Stimulated activated CD4-positive, alpha-beta T cell treated with anti-CD3 and anti-CD28 coated beads, Interleukin-15, amount 100 ng/mL, for 1 hour (primary cell): ENCODE results near the gene RTKN.
"Not testable (repeated sequence)": the region's sequence is repeated elsewhere in the genome, so short reads cannot be mapped to it uniquely, and the experiment has no call there.

ENCODE experiments used
- DNase-seq, 2 donors: peaks; one replicate each; pipeline ENCODE4 v3.0.0-alpha.2; 2020; ENCODE audit warnings: low read depth in 1 of 2, low spot score in 1 of 2

Gene RTKN

DNA sequence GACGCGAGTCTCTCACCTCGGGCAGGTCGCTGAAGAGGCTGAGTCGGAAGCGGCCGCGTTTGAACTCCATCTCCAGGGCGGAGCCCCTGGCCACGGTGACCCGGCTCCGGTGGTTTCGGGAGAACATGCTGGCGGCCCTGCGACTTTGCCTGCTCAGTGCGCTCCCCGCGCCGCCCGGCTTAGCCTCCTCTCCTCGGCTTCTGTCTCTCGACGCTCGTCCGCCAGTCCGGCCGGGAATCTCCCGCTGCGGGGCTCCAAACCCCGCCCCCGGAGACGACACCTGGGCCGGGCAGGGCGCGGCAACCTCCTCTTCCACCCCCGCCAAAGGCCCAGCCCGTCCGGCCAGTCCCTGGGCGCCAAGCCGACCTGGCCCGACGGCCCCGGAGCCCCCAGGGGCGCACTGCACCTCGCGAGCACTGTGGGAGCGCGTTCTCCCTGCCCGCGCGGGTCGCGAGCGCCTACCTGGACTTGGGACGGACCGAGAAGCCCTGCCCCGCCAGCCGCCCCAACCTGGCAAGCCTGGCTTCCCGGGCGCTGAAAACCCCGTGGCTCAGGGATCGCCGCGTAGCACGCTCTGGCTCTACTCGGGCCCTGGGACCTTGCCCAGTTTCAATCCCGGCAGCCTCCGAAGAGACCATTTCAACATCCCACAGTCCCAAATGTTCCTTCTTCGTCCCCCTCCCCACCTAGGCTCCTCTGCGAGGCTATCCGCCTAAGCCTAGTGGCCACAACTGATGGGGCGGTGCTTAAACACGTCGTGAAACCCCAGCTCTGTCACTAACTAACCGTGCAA, at the start of gene RTKN:
TSS of gene RTKN (minus strand) at position 248 of the 793 bp plus-strand sequence. CDS start at position 127, 121 bp downstream.
- DNase-seq = no peak

- DNase-seq = no peak
These were observed 48.2 kb upstream of the RTKN start for GRCh38 chr2:74489906-74490305.

GRCh38 chr2:74488643-74489481, 47.1 kb upstream of the RTKN start:
- DNase-seq = no peak

DNA sequence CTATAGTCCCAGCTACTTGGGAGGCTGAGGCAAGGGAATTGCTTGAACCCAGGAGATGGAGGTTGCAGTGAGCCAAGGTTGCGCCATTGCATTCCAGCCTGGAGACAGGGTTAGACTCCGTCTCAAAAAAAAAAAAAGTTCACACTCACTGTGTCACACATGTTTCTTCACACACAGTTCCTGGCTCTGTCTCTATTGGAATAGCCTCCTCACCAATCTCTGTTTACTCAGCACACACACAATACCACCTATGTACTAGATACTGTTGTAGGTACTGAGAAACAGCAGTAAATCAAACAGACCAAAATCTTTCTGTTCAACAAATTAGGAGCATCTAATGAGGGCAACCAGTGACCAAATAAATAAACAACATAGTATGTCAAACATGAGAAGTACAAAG, 44.4 kb upstream of the RTKN start:
- DNase-seq = no peak

DNA sequence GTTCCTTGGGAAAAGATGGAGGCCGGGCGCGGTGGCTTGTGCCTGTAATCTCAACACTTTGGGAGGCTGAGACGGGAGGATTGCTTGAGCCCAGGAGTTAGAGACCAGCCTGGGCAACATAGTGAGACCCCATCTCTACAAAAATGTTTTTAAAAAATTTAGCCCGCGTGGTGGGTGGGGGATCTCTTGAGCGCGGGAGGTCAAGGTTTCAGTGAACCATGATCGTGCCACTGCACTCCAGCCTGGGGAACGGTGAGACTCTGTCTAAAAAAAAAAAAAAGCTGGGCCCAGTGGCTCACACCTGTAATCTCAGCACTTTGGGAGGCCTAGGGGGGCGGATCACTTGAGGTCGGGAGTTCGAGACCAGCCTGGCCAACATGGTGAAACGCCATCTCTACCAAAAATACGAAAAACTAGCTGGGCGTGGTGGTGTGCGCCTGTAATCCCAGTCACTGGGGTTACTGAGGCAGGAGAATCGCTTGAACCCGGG, 42.0 kb upstream of the RTKN start:
- DNase-seq = not testable (repeated sequence)

DNA sequence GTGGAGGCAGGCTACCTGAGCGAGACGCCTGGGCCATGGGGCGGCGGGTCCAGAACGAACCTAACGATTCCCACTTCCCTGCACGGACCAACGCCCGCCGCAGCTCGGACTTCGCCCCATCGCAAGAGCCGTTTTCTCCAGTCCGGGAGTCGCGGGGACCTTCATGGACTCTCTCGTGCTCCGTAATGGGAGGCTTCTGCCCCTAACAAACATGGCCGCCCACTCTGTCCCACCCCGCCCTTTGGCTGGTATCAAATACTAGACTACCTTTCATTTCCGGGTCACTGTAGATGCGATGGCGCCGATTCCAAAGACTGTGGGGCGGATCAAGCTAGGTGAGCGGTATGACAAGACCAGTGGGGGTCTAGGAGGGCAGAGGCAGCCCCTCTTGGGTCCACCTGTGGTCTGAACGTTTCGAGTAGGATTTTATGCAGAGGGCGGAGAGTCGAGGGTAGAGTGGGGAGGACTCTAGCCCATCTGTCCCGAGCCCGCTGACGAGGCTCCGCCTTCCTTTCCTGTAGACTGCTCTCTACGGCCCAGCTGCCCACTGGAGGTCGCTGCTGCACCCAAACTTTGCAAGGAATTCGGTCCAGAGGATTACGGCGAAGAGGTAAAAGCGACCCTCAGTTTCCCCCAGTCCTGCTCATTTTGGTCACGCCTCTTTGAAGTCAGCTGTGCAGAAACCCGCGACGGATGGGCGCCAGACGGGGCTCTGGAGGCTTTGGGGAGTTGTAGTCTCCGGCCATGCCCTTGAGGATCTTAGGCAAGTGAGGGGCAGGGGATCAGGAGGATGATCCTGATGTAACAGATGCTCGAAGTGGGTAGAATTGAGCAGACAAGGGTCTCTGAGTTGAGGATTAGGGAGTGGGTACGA, 41.3 kb upstream of the RTKN start, which contains the start of the genes CCDC142 and TTC31:
TSS of gene CCDC142 (minus strand) at position 198 of the 874 bp plus-strand sequence. CDS start at position 37, 161 bp downstream.
TSS of gene TTC31 (plus strand) at position 281 of the 874 bp plus-strand sequence. CDS start at position 296, 15 bp downstream.
- DNase-seq = peak; percentile 80 to 81

DNA sequence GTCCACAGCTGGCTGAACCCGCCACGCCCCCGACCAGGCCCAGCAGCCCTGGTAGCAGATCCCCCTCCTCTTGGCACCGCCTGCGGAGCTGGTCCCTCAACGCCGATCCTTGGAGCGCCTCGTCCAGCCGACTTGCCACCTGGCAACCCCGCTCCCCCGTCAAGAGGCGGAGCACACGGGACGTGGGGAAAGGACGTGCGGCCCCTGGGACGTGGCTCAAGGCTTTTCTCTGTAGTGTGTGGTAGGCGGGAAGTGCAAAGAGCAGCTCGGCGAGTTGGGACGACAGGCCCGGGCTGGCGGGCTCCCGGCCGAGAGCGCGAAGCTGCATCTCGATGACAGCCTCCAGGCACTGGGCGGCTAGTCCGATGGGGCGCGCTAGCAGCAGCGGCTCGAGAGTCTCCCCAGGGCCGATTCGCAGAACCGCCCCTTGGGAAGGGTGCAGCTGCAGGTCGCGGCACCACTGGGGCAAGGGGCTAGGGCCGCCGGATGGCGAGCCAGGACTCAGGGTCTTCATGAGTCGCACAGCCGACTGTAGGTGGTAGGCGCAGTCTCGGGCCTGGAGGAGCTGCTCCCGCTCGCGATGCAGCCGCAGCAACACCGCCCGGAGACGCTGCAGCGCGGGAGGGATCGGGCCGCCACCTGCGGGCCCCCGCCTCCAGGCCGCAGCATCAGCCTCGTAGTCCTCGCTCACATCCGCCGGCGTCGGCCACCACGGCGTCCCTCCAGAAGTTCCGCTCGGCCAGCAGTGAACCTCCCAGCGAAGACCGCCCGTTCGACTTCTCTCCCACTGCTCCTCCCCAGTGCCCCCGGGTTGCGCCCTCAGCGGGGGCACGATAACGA, 40.4 kb upstream of the RTKN start:
- DNase-seq = no peak

DNA sequence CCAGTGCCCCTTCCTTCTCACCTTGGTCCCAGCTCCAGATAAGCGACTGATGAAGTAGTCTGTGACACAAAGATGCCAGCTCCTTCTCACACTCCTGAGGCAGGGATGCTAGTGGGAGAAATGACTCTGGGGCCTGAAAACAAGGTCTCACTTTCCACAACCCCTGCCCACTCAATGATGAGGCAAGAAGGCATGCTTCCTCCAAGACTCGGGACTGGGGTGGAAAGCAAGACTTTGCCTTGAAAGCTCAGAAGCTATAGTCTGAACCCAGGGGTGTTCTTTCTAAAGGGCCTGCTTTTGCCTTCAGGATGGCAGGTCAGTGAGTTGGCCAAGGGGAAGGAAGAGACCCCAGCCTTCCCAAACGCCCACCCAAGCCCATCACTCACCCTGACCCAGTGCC, 39.7 kb upstream of the RTKN start:
- no peak for DNase-seq

GRCh38 chr2:74474899-74475298, 33.2 kb upstream of the RTKN start:
- DNase-seq = no peak

GRCh38 chr2:74474481-74474880, 32.7 kb upstream of the RTKN start:
- no peak for DNase-seq

DNA sequence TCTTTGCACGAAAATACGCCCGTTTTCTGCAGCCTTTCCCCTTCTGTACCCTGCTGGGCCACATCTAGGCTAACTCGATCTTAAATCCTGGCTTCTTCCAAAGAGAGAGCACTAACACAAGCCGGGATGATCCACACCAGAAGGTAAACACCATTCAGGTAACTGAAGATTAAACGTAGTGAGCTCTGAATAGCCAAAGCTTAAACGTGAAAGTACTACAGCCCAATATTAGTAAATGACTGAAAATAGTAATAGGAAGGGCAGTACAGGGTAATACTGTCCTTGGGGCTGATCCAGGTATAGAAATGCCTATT, 31.2 kb upstream of the RTKN start:
- no peak for DNase-seq

- DNase-seq = peak; percentile 91 to 96
These were observed 30.6 kb upstream of the RTKN start, which contains the start of gene MRPL53 for GRCh38 chr2:74472086-74472944. Gene MRPL53 (minus strand): TSS chr2:74472680. CDS start chr2:74472660, 20 bp downstream.

- no peak for DNase-seq
These were observed 29.8 kb upstream of the RTKN start for GRCh38 chr2:74471332-74472065.

- DNase-seq = not testable (repeated sequence)
These were observed 29.0 kb upstream of the RTKN start for GRCh38 chr2:74470742-74471141.

GRCh38 chr2:74464406-74464805, 22.7 kb upstream of the RTKN start:
- no peak for DNase-seq

DNA sequence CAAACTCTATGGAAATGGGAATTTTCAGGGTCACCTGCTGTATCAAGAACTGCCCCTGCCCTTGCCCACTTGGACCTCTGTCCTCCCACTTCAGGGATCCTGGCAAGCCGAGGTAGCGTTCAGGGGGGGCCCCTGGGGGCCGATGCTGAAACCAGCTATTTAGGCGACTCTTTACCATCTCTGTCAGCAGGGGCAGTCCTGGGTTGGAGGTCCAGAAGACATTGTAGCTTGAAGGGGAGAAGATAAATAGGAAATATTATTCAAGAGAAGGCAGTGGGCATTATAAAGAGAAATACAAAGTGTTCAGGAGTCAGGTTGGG, 21.0 kb upstream of the RTKN start:
- DNase-seq = no peak

DNA sequence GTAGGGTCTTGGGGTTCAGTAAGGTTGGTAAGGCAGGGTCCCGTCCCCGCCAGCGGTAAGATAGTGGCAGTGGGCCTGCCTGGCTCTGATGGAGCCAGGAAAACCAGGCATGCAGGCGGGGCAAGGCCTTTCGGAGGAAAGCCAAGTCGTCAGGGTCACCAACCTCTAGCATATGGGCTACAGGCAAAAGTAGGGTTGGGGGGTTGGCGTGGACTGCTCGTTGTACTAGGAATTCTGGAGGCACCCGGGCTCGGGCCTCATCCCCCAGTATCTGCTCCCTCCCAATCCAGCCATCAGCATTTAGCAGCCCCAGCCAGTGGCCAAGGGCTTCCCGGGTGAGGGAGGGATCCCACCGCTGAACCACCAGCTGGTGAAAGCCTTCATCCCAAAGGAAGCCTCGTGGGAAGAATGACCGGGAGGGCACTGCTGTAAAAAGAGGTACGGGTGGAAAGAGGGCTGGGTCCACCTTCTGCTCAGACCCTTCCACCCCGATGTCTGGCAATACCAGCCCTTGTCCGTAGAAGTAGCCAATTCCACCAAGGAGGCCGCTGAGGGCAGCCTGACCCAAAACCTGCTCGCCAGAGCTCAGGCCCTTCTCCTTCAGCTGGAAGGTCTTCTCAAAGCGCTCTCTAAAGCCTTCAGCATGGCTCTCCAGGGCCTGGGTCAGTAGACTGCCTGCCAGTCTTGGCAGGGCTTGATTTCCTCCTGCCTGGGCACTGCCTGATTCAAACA, 20.5 kb upstream of the RTKN start:
- no peak for DNase-seq
